GM12864 (cell line): Measurements from ENCODE around the gene MID1IP1.

Experiments used
- DNase-seq: peaks from one replicate; pipeline ENCODE4 v3.0.0-alpha.2; 2011; ENCODE audit warnings: low read depth
- H3K4me3 ChIP-seq: 2 replicates; pipeline ENCODE4 v1.5.1; 2011; ENCODE audit warnings: mild to moderate bottlenecking, low read depth, low read length, control low read depth
- TF ChIP-seq, protein P1 (sequence below): IDR thresholded peaks from 2 replicates; pipeline ENCODE4 v1.5.1; 2011; ENCODE audit warnings: low read depth, mild to moderate bottlenecking, moderate library complexity, low read length, control low read depth, inconsistent platforms; ENCODE audit errors: missing control alignments

MID1IP1 gene

DNA sequence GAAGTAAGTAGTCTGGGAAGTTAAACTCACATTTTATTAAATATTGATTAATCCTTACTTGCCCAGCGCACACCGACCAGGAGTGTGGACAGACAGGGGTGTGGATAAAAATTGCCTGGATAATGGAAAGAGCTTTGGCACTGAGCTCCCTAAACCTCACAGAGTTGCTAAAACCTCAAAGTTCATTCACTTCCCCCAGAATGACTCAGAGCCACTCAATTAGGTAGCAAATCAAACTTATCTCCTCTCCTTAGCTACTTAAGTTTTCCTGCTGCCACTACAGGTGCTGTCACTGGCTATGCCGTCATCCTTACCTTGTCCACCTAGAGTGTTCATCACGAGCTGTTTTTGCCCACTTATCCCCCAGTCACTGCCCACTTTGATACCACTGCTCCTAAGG lies 27.0 kb upstream of the MID1IP1 start:
- TF ChIP-seq, protein P1, sequence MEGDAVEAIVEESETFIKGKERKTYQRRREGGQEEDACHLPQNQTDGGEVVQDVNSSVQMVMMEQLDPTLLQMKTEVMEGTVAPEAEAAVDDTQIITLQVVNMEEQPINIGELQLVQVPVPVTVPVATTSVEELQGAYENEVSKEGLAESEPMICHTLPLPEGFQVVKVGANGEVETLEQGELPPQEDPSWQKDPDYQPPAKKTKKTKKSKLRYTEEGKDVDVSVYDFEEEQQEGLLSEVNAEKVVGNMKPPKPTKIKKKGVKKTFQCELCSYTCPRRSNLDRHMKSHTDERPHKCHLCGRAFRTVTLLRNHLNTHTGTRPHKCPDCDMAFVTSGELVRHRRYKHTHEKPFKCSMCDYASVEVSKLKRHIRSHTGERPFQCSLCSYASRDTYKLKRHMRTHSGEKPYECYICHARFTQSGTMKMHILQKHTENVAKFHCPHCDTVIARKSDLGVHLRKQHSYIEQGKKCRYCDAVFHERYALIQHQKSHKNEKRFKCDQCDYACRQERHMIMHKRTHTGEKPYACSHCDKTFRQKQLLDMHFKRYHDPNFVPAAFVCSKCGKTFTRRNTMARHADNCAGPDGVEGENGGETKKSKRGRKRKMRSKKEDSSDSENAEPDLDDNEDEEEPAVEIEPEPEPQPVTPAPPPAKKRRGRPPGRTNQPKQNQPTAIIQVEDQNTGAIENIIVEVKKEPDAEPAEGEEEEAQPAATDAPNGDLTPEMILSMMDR: no peak
- DNase-seq: no peak
- H3K4me3 ChIP-seq: no peak overlapping the region

DNA sequence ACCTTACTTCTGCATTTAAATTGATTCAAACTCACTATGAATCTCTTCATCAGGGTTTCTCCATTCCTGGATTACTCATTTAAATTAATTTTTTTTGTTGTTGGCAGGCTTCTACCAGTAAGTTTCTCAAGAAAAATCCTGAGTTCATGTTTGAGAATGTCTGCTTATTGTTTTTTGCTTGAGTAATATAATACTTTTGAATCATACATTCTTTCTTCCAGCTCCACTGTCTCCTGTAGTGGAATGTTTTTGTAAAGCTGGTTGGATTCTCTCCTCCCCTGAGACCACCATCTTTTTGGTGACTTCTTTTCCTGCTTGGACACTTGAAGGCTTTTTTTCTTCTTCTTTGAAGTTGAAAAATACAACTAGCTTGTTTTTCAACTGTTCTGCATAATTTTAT lies 4.3 kb upstream of the MID1IP1 start:
- DNase-seq: no peak
- TF ChIP-seq, protein P1: no peak
- H3K4me3 ChIP-seq: no peak overlapping the region

DNA sequence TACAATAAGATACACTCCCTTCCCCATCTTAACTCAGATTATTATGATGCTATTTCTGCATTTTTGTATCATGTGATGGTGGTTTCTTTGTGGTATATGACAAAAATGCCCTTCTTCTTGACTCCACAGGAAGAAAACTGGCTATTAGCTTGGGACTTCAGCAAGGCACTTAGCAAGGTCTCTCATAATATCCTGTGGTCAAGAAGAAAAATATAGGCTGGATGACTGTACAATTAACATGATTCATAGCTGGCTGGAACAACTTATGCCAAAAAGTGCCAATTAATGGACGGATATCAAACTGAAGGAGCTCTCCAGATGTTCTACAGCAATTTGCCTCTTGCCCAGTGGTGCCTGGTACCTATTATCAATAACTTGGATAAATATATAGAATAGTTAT lies 2.3 kb upstream of the MID1IP1 start:
- no peak for DNase-seq
- TF ChIP-seq, protein P1: no peak
- H3K4me3 ChIP-seq: no peak overlapping the region

DNA sequence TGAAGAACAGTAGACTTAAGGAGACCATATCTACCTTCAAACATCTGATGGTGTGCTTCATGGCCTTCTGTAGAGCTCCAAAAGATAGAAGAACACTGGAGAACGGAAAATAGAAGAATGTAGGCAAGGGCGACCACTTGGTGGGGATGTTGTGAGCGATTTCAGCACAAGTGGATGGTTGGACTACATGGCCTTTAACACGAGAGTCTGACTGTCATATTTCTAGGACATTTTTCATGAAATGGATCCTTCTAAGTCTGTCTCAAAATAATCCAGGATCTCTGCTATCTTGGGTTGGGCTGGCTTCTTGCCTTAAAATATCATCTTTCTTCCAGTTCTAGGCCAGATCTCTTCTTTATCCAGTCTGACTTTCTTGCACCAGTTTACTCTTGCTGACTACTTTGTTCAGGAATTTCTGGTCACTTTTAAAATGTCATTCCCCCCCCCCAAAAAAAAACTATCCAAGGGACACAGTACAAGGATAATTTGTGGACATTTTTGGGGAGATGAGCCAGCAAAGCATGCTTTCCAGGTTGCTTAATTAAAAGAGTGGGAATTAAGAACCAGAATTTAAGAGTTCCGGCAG lies 1.2 kb upstream of the MID1IP1 start:
- TF ChIP-seq, protein P1: no peak
- H3K4me3 ChIP-seq: no peak overlapping the region
- no peak for DNase-seq

DNA sequence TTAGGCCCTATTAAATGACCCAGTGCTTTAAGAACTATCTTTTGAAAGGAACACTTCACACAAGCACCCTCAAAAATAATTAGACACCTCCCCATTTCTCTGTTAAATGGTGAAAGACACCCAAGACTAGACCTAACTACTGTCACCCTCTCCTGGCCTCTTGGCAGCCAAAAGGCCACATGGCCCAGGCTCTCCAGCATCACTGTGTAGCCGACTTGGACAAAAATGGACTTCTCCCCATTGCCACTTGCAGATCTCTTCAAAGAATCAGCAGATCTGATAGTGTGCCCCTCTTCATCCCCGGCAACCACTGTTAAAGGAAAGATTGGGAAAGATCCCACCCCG lies 2.0 kb downstream of the MID1IP1 start:
- TF ChIP-seq, protein P1: no peak
- no peak for DNase-seq
- H3K4me3 ChIP-seq: peak overlapping the region; percentile 67

DNA sequence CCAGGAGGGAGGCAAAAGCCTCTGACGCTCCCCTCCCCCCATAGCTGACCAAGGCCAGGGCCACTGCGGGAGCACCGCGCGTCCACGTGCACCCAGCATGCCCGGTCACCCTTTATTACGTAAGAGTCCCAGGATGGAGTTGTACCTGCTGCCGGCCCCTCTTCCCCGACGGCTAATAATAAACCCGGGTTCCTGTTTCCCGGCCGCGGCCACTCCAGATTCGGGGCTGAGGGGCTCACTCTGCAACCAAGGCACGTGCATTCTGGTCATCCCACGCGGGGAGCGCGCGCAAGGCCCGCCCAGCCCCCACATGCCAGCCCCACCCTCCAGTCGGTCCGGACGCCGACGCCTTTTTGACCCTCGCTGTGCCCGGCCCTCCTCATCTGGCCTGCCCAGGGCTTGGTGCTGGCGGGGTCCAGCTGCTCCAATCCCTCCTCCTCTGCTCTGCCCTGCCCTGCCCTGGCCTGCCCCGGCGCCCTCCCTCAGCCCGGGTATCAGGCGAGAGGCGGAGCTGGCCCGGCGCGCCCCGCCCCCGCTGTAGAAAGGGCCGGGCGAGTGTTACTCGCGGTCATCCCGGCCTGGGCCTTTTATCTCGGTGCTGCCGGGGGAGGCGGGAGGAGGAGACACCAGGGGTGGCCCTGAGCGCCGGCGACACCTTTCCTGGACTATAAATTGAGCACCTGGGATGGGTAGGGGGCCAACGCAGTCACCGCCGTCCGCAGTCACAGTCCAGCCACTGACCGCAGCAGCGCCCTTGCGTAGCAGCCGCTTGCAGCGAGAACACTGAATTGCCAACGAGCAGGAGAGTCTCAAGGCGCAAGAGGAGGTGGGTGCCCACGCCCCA lies 2.6 kb downstream of the MID1IP1 start:
- TF ChIP-seq, protein P1: no peak
- H3K4me3 ChIP-seq: peak overlapping the region; percentile 67
- DNase-seq: no peak

DNA sequence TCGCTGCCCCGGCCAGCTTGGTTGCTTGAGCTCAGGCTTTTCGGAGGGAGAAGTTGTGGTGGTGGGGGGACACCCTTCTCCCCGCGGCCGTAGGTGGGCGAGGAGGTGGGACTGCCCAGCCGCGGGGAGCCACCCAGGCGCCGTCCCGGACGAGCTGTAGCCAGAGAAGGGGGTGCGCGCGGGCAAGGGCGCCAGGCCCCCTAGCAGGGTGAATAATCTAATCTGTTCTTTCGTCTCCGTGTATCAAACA lies 3.1 kb downstream of the MID1IP1 start:
- no peak for DNase-seq
- H3K4me3 ChIP-seq: peak overlapping the region; percentile 67
- TF ChIP-seq, protein P1: no peak
